HEK293 (cell line): Measurements from ENCODE around the gene UPF2.

Experiments
- EGR2 ChIP-seq: fragments of 450-650 bp; formaldehyde crosslinking; IDR thresholded peaks from 2 replicates; pipeline ENCODE4 v1.5.1; 2016; ENCODE audit warnings: low read depth, missing biosample characterization, missing genetic modification characterization
- GLI2 ChIP-seq: fragments of 450-650 bp; formaldehyde crosslinking; IDR thresholded peaks from 2 replicates; pipeline ENCODE4; 2017; ENCODE audit warnings: missing biosample characterization, missing genetic modification characterization, low read depth, borderline replicate concordance
- IKZF3 ChIP-seq: fragments of 450-650 bp; IDR thresholded peaks from 2 replicates; pipeline ENCODE4 v1.5.0; 2018; ENCODE audit warnings: missing biosample characterization, mild to moderate bottlenecking, missing genetic modification characterization, moderate library complexity
- KLF10 ChIP-seq: fragments of 450-650 bp; IDR thresholded peaks from 2 replicates; pipeline ENCODE4 v1.5.1; 2018; ENCODE audit warnings: missing biosample characterization, mild to moderate bottlenecking, missing genetic modification characterization
- KLF16 ChIP-seq: fragments of 450-650 bp; formaldehyde crosslinking; IDR thresholded peaks from 2 replicates; pipeline ENCODE4 v1.5.1; 2017; ENCODE audit warnings: missing biosample characterization, missing genetic modification characterization
- KLF7 ChIP-seq: fragments of 450-650 bp; formaldehyde crosslinking; IDR thresholded peaks from 2 replicates; pipeline ENCODE4 v1.5.1; 2016; ENCODE audit warnings: missing biosample characterization, missing genetic modification characterization, borderline replicate concordance
- KLF8 ChIP-seq: fragments of 450-650 bp; formaldehyde crosslinking; IDR thresholded peaks from 2 replicates; pipeline ENCODE4 v1.5.1; 2016; ENCODE audit warnings: missing biosample characterization, missing genetic modification characterization
- OSR2 ChIP-seq: fragments of 450-650 bp; formaldehyde crosslinking; IDR thresholded peaks from 2 replicates; pipeline ENCODE4 v1.5.1; 2016; ENCODE audit warnings: missing biosample characterization, missing genetic modification characterization
- SP3 ChIP-seq: fragments of 450-650 bp; formaldehyde crosslinking; IDR thresholded peaks from 2 replicates; pipeline ENCODE4 v1.5.1; 2016; ENCODE audit warnings: missing biosample characterization, missing genetic modification characterization
- WT1 ChIP-seq: fragments of 450-650 bp; formaldehyde crosslinking; IDR thresholded peaks from 2 replicates; pipeline ENCODE4 v1.5.1; 2016; ENCODE audit warnings: missing biosample characterization, missing genetic modification characterization
- YY1 ChIP-seq: fragments of 450-650 bp; formaldehyde crosslinking; IDR thresholded peaks from 2 replicates; pipeline ENCODE4 v1.5.1; 2018; ENCODE audit warnings: missing biosample characterization, missing genetic modification characterization
- ZBTB1 ChIP-seq: fragments of 450-650 bp; formaldehyde crosslinking; IDR thresholded peaks from 2 replicates; pipeline ENCODE4 v1.5.1; 2016; ENCODE audit warnings: missing biosample characterization, missing genetic modification characterization
- ZBTB17 ChIP-seq: fragments of 450-650 bp; formaldehyde crosslinking; IDR thresholded peaks from 2 replicates; pipeline ENCODE4 v1.5.1; 2016; ENCODE audit warnings: missing biosample characterization, missing genetic modification characterization
- ZBTB20 ChIP-seq: fragments of 450-650 bp; formaldehyde crosslinking; IDR thresholded peaks from 2 replicates; pipeline ENCODE4 v1.5.1; 2016; ENCODE audit warnings: missing biosample characterization, missing genetic modification characterization
- ZBTB8A ChIP-seq: fragments of 450-650 bp; formaldehyde crosslinking; IDR thresholded peaks from 2 replicates; pipeline ENCODE4 v1.5.1; 2016; ENCODE audit warnings: missing biosample characterization, missing genetic modification characterization
- ZIC2 ChIP-seq: fragments of 450-650 bp; formaldehyde crosslinking; IDR thresholded peaks from 2 replicates; pipeline ENCODE4 v1.5.1; 2016; ENCODE audit warnings: missing biosample characterization, missing genetic modification characterization
- ZNF157 ChIP-seq: fragments of 450-650 bp; formaldehyde crosslinking; IDR thresholded peaks from 2 replicates; pipeline ENCODE4 v1.5.1; 2016; ENCODE audit warnings: missing biosample characterization, missing genetic modification characterization
- ZNF223 ChIP-seq: fragments of 450-650 bp; formaldehyde crosslinking; IDR thresholded peaks from 2 replicates; pipeline ENCODE4 v1.5.1; 2016; ENCODE audit warnings: missing biosample characterization, missing genetic modification characterization
- ZNF335 ChIP-seq: fragments of 450-650 bp; formaldehyde crosslinking; conservative IDR thresholded peaks from 2 replicates; pipeline ENCODE4 v1.5.1; 2016; ENCODE audit warnings: missing biosample characterization, missing genetic modification characterization
- ZNF37A ChIP-seq: fragments of 450-650 bp; IDR thresholded peaks from 2 replicates; pipeline ENCODE4 v1.5.1; 2018; ENCODE audit warnings: missing biosample characterization, missing genetic modification characterization
- ZNF416 ChIP-seq: fragments of 450-650 bp; formaldehyde crosslinking; IDR thresholded peaks from 2 replicates; pipeline ENCODE4 v1.5.1; 2016; ENCODE audit warnings: missing biosample characterization, missing genetic modification characterization
- ZNF423 ChIP-seq: fragments of 450-650 bp; formaldehyde crosslinking; IDR thresholded peaks from 2 replicates; pipeline ENCODE4 v1.5.1; 2016; ENCODE audit warnings: missing biosample characterization, missing genetic modification characterization
- ZNF501 ChIP-seq: fragments of 450-650 bp; formaldehyde crosslinking; IDR thresholded peaks from 2 replicates; pipeline ENCODE4 v1.5.1; 2016; ENCODE audit warnings: missing biosample characterization, missing genetic modification characterization
- ZNF549 ChIP-seq: fragments of 450-650 bp; IDR thresholded peaks from 2 replicates; pipeline ENCODE4 v1.5.1; 2018; ENCODE audit warnings: missing biosample characterization, missing genetic modification characterization, mild to moderate bottlenecking, inconsistent platforms, moderate library complexity
- ZNF596 ChIP-seq: fragments of 450-650 bp; IDR thresholded peaks from 2 replicates; pipeline ENCODE4 v1.5.0; 2018; ENCODE audit warnings: missing biosample characterization, mild to moderate bottlenecking, missing genetic modification characterization, moderate library complexity
- ZNF600 ChIP-seq: fragments of 450-650 bp; formaldehyde crosslinking; IDR thresholded peaks from 2 replicates; pipeline ENCODE4 v1.5.1; 2016; ENCODE audit warnings: missing biosample characterization, missing genetic modification characterization
- ZNF621 ChIP-seq: fragments of 450-650 bp; formaldehyde crosslinking; IDR thresholded peaks from 2 replicates; pipeline ENCODE4 v1.5.1; 2017; ENCODE audit warnings: missing biosample characterization, missing genetic modification characterization
- ZNF626 ChIP-seq: fragments of 450-650 bp; sonication (Bioruptor Pico); formaldehyde crosslinking; IDR thresholded peaks from 2 replicates; pipeline ENCODE4 v1.5.1; 2018; ENCODE audit warnings: missing biosample characterization, missing genetic modification characterization, inconsistent platforms
- ZNF660 ChIP-seq: fragments of 450-650 bp; IDR thresholded peaks from 2 replicates; pipeline ENCODE4 v1.5.1; 2018; ENCODE audit warnings: missing biosample characterization, mild to moderate bottlenecking, missing genetic modification characterization
- ZNF677 ChIP-seq: fragments of 450-650 bp; IDR thresholded peaks from 2 replicates; pipeline ENCODE4 v1.5.0; 2018; ENCODE audit warnings: missing biosample characterization, mild to moderate bottlenecking, missing genetic modification characterization, moderate library complexity
- ZNF701 ChIP-seq: fragments of 450-650 bp; formaldehyde crosslinking; IDR thresholded peaks from 2 replicates; pipeline ENCODE4 v1.5.1; 2016; ENCODE audit warnings: missing biosample characterization, missing genetic modification characterization
- ZNF776 ChIP-seq: fragments of 450-650 bp; formaldehyde crosslinking; IDR thresholded peaks from 2 replicates; pipeline ENCODE4 v1.5.0; 2017; ENCODE audit warnings: missing biosample characterization, missing genetic modification characterization, borderline replicate concordance
- ZSCAN30 ChIP-seq: fragments of 450-650 bp; IDR thresholded peaks from 2 replicates; pipeline ENCODE4 v1.5.1; 2018; ENCODE audit warnings: missing biosample characterization, mild to moderate bottlenecking, missing genetic modification characterization, moderate library complexity
- TF ChIP-seq, protein P1 (sequence below): fragments of 450-650 bp; formaldehyde crosslinking; IDR thresholded peaks from 2 replicates; pipeline ENCODE4 v1.5.1; 2016; ENCODE audit warnings: missing biosample characterization, missing genetic modification characterization, borderline replicate concordance
- TF ChIP-seq, protein P2 (sequence below): fragments of 450-650 bp; formaldehyde crosslinking; IDR thresholded peaks from 2 replicates; pipeline ENCODE4 v1.5.1; 2017; ENCODE audit warnings: missing biosample characterization, mild to moderate bottlenecking, missing genetic modification characterization, moderate library complexity
- TF ChIP-seq, protein P3 (sequence below): fragments of 450-650 bp; formaldehyde crosslinking; IDR thresholded peaks from 2 replicates; pipeline ENCODE4 v1.5.1; 2016; ENCODE audit warnings: missing biosample characterization, missing genetic modification characterization

The UPF2 gene

GRCh38 chr10:12068449-12069269 is 26.1 kb upstream of the UPF2 start, which contains the start of gene DHTKD1 (continued):
- TF ChIP-seq, protein P1, sequence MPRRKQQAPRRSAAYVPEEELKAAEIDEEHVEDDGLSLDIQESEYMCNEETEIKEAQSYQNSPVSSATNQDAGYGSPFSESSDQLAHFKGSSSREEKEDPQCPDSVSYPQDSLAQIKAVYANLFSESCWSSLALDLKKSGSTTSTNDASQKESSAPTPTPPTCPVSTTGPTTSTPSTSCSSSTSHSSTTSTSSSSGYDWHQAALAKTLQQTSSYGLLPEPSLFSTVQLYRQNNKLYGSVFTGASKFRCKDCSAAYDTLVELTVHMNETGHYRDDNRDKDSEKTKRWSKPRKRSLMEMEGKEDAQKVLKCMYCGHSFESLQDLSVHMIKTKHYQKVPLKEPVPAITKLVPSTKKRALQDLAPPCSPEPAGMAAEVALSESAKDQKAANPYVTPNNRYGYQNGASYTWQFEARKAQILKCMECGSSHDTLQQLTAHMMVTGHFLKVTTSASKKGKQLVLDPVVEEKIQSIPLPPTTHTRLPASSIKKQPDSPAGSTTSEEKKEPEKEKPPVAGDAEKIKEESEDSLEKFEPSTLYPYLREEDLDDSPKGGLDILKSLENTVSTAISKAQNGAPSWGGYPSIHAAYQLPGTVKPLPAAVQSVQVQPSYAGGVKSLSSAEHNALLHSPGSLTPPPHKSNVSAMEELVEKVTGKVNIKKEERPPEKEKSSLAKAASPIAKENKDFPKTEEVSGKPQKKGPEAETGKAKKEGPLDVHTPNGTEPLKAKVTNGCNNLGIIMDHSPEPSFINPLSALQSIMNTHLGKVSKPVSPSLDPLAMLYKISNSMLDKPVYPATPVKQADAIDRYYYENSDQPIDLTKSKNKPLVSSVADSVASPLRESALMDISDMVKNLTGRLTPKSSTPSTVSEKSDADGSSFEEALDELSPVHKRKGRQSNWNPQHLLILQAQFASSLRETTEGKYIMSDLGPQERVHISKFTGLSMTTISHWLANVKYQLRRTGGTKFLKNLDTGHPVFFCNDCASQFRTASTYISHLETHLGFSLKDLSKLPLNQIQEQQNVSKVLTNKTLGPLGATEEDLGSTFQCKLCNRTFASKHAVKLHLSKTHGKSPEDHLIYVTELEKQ (tag by site-specific recombination), result no peak
- peak; percentile 67 for TF ChIP-seq ZBTB17 (tag by site-specific recombination)
- TF ChIP-seq OSR2 (tag by site-specific recombination), result peak; percentile 58
- peak; percentile 81 for TF ChIP-seq ZNF335 (tag by site-specific recombination)
- no peak for TF ChIP-seq ZNF677 (tag by site-specific recombination)
- TF ChIP-seq ZNF37A (tag by site-specific recombination), result no peak
- peak; percentile 27 for TF ChIP-seq ZNF660 (tag by site-specific recombination)
- TF ChIP-seq, protein P2, sequence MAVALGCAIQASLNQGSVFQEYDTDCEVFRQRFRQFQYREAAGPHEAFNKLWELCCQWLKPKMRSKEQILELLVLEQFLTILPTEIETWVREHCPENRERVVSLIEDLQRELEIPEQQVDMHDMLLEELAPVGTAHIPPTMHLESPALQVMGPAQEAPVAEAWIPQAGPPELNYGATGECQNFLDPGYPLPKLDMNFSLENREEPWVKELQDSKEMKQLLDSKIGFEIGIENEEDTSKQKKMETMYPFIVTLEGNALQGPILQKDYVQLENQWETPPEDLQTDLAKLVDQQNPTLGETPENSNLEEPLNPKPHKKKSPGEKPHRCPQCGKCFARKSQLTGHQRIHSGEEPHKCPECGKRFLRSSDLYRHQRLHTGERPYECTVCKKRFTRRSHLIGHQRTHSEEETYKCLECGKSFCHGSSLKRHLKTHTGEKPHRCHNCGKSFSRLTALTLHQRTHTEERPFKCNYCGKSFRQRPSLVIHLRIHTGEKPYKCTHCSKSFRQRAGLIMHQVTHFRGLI (tag by site-specific recombination), result peak; percentile 88
- peak; percentile 100 for TF ChIP-seq KLF10 (tag by site-specific recombination)
- TF ChIP-seq WT1 (tag by site-specific recombination), result peak; percentile 16; the same call in 1 of the 2 replicates
- TF ChIP-seq SP3 (tag by site-specific recombination), result peak; percentile 97
- no peak for TF ChIP-seq ZNF626 (tag by site-specific recombination)
- peak; percentile 77 for TF ChIP-seq IKZF3 (tag by site-specific recombination)
- TF ChIP-seq ZSCAN30, result peak; percentile 48
- TF ChIP-seq ZNF776 (tag by site-specific recombination), result no peak
- TF ChIP-seq KLF7 (tag by site-specific recombination), result 0 out of 2 replicates have a peak, but pooled peaks have one; percentile 42
- no peak for TF ChIP-seq ZNF549 (tag by site-specific recombination)
- TF ChIP-seq YY1 (tag by site-specific recombination), result peak; percentile 85
- peak; percentile 48; the same call in 1 of the 2 replicates for TF ChIP-seq ZNF501
- TF ChIP-seq ZNF621 (tag by site-specific recombination), result no peak
- TF ChIP-seq ZNF600 (tag by site-specific recombination), result 0 out of 2 replicates have a peak, but pooled peaks have one; percentile 31
- peak; percentile 48; the same call in 1 of the 2 replicates for TF ChIP-seq ZBTB8A (tag by site-specific recombination)
- TF ChIP-seq ZNF416 (tag by site-specific recombination), result no peak
- no peak for TF ChIP-seq ZNF701 (tag by site-specific recombination)
- no peak; the same call in 1 of the 2 replicates for TF ChIP-seq ZNF423 (tag by site-specific recombination)
- TF ChIP-seq, protein P3, sequence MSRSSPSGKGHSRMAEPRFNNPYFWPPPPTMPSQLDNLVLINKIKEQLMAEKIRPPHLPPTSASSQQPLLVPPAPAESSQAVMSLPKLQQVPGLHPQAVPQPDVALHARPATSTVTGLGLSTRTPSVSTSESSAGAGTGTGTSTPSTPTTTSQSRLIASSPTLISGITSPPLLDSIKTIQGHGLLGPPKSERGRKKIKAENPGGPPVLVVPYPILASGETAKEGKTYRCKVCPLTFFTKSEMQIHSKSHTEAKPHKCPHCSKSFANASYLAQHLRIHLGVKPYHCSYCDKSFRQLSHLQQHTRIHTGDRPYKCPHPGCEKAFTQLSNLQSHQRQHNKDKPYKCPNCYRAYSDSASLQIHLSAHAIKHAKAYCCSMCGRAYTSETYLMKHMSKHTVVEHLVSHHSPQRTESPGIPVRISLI (tag by site-specific recombination), result no peak
- no peak for TF ChIP-seq ZNF223
- TF ChIP-seq GLI2, result peak; percentile 7; the same call in 1 of the 2 replicates
- TF ChIP-seq KLF16 (tag by site-specific recombination), result peak; percentile 14; the same call in 1 of the 2 replicates
- peak; percentile 95 for TF ChIP-seq ZBTB1
- TF ChIP-seq ZNF157 (tag by site-specific recombination), result no peak
- peak; percentile 83 for TF ChIP-seq ZIC2
- TF ChIP-seq ZNF596, result no peak
- TF ChIP-seq EGR2 (tag by site-specific recombination), result peak; percentile 64
- TF ChIP-seq ZBTB20 (tag by site-specific recombination), result peak; percentile 42; the same call in 1 of the 2 replicates
- TF ChIP-seq KLF8, result peak; percentile 96
